Measurements from ENCODE around the gene DRC7.

DRC7 gene

GRCh38 chr16:57692636-57693035, 2.0 kb upstream of the DRC7 start:
- DNase-seq = no peak

GRCh38 chr16:57693550-57693949, 1.1 kb upstream of the DRC7 start:
- DNase-seq = no peak

DNA sequence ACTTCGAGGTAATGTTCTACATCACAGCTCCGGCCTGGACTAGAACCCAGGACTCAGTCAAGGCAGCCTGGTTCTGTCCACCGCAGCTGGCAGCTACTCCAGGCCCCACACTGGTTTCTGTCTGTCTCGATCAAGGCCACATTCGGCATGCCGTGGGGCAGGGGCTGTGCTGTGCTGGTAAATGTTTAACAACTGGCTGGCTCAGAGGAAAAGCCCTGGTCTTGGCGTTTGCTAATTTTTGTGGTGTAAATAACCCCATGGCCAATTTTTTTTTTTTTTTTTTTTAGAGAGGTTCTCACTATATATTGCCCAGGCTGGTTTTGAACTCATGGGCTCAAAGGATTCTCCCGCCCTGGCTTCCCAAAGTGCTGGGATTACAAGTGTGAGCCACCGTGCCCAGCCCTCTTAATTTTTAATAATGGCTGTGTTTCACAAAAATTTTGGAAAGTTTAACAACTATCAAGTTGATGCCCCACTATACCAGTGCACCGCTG, 328 bp upstream of the DRC7 start:
- DNase-seq = no peak

DNA sequence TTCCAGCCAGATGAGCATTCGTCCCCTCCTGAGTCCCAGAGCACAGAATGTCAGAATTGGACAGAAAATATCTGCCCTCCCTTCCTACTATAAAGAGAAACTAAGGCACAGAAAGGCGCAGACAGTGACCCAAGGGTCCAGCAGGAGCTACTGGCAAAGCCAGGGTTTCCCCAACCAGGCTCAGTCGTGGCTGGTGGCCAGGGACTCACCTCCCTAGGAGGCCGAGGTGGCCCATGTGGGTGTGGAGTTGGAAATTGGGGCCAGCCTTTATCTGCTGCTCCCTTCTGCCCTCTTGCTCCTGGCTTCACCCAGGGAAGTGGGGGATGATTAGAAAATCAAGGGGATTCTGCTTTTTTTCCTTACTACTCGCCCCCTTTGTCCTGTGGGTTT, 1.1 kb downstream of the DRC7 start:
- DNase-seq = no peak

DNA sequence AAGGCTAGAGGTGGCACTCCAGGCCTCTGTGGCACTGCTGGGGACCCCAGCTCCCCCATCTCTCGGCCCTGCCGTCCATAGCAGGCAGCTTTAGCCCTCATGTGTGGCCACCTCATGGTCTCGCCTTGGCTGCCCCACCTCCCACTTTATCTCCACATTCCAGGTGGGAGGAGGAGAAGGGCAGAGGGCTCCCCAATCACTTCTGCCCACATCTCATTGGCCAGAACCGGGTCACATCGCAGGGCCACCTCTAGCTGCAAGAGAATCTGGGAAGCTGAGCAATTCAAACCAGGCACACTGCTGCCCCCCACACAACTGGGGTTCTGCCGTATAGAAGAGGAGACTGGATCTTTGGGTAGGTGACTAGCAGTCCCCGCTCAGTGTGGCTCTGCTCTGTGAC, 1.6 kb downstream of the DRC7 start:
- no peak for DNase-seq

DNA sequence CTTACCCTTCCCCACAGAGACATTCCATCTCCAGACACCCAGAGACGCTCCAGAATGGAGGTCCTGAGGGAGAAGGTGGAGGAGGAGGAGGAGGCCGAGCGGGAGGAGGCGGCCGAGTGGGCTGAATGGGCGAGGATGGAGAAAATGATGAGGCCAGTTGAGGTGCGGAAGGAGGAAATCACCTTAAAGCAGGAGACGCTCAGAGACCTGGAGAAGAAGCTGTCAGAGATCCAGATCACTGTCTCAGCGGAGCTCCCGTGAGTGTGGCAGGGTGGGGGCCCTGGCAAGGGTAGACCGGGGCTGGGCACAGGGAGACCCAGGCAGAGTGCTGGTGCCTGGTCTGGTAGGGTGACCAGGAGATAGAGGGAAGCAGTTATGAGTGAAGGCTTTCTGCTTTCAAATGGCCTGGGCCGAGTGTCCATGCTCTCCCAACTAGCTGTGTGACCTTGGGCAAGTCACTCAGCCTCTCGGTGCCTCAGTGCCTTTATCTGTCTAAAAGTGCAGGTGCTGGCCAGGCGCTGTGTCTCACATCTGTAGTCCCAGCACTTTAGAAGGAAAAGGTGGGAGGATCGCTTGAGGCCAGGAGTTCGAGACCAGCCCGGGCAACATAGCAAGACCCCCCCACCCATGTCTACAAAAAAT, 3.4 kb downstream of the DRC7 start:
- DNase-seq = no peak

DNA sequence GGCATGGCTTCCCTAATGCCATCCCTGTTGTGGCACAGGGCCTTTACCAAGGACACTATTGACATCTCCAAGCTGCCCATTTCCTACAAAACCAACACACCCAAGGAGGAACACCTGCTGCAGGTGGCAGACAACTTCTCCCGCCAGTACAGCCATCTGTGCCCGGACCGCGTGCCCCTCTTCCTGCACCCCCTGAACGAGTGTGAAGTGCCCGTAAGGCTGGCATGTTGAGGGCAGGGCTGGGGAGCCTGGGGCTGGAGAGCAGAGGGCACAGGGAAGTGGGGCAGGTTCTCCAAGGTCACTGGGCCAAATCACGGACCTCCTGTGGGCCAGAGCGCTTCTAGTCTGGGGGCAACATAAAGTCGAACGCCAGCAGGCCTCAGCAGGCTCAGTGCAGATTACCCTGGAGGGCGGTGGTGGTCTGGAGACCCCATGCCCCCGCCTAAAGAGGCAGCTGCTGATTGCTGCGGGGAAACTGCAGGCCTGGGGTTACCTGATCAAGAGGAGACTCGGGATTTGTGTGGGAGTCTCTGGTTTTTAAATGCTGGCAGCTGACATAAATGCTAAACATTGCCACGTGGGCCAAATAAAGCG, 4.3 kb downstream of the DRC7 start:
- no peak for DNase-seq

DNA sequence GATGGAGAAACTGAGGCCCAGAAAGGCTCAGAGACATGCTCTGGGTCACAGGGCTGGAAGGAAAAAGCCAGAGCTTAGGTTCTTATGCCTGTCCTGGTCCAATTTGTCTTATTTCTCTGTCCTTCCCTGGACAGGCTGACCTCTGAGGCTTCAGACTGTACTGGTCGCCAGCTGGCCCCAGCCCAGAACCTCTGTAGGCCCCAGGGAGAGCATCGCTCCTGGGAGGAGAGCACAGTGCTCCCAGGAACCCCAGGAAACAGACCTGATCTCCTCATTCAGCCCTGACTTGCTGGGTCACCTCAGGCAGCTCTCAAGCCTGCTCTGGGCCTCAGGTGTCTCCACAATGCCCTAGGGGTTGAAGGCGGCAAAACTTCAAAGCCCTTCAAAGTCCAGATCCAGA, 4.9 kb downstream of the DRC7 start:
- DNase-seq = no peak

- DNase-seq = no peak
Measured at GRCh38 chr16:57699899-57700298, 5.3 kb downstream of the DRC7 start.

GRCh38 chr16:57700781-57701551, 6.4 kb downstream of the DRC7 start:
- no peak for DNase-seq

DNA sequence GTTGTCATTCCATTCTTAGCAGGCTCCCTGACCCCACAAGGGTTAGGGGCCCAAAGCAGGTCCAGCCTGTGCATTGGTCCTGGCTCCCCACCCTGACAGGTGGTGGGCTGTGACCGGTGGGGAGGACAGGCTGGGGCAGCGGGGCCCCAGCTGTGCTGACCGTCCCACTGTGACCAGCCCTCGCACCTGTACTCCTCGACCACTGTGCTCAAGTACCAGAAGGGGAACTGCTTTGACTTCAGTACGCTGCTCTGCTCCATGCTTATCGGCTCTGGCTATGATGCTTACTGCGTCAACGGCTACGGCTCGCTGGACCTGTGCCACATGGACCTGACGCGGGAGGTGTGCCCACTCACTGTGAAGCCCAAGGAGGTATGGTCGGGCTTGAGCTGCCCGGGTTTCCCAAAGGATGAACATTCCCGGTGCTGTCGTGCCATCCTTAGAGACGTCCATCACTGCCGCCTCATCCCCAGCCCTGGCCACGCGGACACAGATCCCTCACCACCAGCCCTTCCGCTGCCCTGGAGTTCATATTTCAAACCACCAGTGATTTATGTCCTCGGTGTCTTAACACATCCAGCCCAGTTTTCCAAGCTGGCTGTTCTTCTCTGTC, 7.3 kb downstream of the DRC7 start:
- no peak for DNase-seq

- DNase-seq = no peak
Measured at GRCh38 chr16:57703416-57704010, 8.9 kb downstream of the DRC7 start.

- no peak for DNase-seq
Measured at GRCh38 chr16:57704011-57704904, 9.7 kb downstream of the DRC7 start.

DNA sequence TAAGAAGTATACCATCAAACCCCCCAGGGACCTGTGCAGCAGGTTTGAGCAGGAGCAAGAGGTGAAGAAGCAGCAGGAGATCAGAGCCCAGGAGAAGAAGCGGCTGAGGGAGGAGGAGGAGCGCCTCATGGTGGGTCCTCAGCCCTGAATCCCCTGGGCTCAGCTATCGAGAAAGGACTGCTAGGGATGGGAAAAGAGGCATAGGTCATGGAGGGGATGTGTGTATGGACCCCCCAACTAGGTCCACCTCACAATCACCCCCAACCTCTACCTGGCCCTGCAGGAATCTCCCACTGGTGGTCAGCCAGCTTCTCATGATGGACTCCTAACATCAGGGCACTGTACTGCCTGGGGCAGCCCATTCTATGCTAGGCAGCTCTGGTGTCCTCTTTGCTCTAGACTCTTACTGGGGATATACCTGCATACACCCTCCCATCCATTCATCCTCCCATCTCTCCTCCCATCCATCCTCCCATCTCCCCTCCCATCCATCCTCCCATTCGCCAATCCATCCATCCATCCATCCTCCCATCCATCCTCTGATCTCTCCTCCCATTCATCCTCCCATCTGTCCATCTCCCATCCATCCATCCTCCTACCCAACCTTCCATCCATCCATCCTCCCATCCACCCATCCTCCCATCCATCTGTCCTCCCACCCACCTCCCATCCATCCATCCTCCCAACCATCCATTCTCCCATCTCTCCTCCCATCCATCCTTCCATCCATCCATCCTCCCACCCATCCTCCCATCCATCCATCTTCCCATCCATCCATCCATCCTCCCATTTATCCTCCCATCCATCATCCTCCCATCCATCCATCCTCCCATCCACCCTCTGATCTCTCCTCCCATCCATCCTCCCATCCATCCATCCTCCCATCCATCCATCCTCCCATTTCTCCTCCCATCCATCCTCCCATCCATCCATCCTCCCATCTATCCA, 10.6 kb downstream of the DRC7 start:
- DNase-seq = no peak

DNA sequence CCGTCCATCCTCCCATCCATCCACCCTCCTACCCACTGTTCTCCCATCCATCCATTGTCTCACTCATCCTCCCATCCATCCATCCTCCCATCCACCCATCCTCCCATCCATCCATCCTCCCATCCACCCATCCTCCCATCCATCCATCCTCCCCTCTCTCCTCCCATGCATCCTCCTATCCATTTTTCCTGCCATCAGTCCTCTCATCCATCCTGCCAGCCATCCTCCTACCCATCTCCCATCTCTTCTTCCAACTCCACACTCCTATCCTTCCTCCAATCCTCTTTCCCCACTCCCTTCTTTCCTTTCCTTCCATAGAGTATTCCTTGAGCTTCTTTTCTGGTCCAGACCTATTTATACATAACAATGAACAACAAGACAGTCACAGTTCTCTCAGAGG, 12.1 kb downstream of the DRC7 start:
- DNase-seq = no peak

DNA sequence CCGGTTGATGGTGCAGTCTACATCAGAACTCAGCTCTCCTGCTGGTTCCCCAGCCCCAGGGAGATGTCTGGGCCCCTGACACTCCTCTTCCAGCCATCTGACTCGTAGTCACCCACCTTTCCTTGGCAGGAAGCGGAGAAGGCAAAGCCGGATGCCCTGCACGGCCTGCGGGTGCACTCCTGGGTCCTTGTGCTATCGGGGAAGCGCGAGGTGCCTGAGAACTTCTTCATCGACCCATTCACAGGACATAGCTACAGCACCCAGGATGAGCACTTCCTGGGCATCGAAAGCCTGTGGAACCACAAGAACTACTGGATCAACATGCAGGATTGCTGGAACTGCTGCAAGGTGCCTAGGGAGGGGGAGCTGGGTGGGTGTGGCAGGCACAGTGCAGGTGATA, 12.7 kb downstream of the DRC7 start:
- no peak for DNase-seq

DNA sequence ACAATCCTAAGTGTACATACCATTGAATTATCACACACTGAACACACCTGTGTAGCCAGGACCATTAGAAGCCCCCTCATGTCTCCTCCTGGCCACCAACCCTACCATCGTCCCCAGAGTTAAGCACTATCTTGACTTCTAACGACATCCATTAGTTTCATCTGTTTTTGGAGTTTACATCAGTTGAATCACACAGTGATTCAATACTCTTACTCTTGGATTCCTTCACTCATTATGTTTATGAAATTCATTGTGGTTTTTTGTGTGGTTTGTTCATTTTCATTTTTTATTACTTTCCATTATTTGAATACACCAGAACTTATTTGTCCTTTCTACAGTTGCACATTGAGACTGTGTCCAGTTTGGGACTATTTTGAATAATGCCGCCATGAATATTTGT, 13.6 kb downstream of the DRC7 start:
- DNase-seq = no peak

DNA sequence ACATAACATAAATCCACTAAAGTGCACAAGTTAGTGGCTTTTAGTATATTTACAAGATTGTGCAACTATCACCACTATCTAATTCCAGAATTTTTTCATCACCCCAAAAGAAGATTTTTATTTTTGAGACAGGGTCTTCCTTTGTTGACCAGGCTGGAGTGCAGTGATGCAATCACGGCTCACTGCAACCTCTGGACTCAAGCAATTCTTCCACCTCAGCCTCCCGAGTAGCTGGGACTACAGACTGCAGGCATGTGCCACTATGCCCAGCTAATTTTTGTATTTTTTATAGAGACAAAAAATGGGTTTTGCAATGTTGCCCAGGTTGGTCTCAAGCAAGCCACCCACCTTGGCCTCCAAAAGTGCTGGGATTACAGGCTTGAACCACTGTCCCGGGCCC, 15.1 kb downstream of the DRC7 start:
- DNase-seq = no peak

- DNase-seq = no peak
Measured at GRCh38 chr16:57711346-57711745, 16.7 kb downstream of the DRC7 start.

GRCh38 chr16:57711993-57712392, 17.4 kb downstream of the DRC7 start:
- DNase-seq = no peak
